Activated T-helper 1 cell treated with anti-CD3 and anti-CD28 coated beads, Interleukin-12 subunit alpha, Interleukin-12 subunit beta, Interleukin-2, Interleukin-4 antibody, amounts not matched to agents 30 ng/mL and 10 ng/mL and 1 ng/mL, durations not matched to agents 14 hours and 24 hours and 36 hours (primary cell): Measurements from ENCODE around the gene SCN4A. TPM values are rescaled to one million over a fixed set of nuclear protein-coding genes. Genes with fewer than 3 reads are reported as not detected.

Experiments
- DNase-seq: peaks from one replicate; pipeline ENCODE4 v3.0.0; 2021; ENCODE audit warnings: low spot score
- H3K27ac Mint-ChIP-seq: one replicate; pipeline ENCODE4 v1.8.0; 2021; ENCODE audit warnings: mild to moderate bottlenecking, mixed read lengths
- H3K27me3 Mint-ChIP-seq: one replicate; pipeline ENCODE4 v1.8.0; 2022; ENCODE audit warnings: mild to moderate bottlenecking, moderate library complexity, mixed read lengths; ENCODE audit not compliant: insufficient read depth
- H3K36me3 Mint-ChIP-seq: one replicate; pipeline ENCODE4 v1.8.0; 2021; ENCODE audit warnings: low read depth, mixed read lengths
- H3K4me1 Mint-ChIP-seq: one replicate; pipeline ENCODE4 v1.8.0; 2021; ENCODE audit warnings: low read depth, mixed read lengths
- H3K4me3 Mint-ChIP-seq: one replicate; pipeline ENCODE4 v1.8.0; 2021; ENCODE audit warnings: mild to moderate bottlenecking, moderate library complexity, mixed read lengths
- H3K9me3 Mint-ChIP-seq: one replicate; pipeline ENCODE4 v1.8.0; 2021; ENCODE audit warnings: mixed read lengths
- intact Hi-C: fragments of 100-400 bp; cut with micrococcal nuclease; formaldehyde crosslinking; loops from one replicate; pipeline ENCODE4 v1.15.1; 2024
- total RNA-seq: library from RNA; stranded (reverse); gene quantifications from 2 replicates; pipeline ENCODE4 v1.2.3, GENCODE V29; 2022

The SCN4A gene
- total RNA-seq, 1 donor from 2014 or later, result 0.13 TPM

GRCh38 chr17:63973247-63973646, 529 bp upstream of the SCN4A start:
- H3K4me1 Mint-ChIP-seq, result no peaks in the 10 kb centered on the region
- no peaks in the 10 kb centered on the region for H3K36me3 Mint-ChIP-seq
- peaks cover 18% of the 10 kb centered on the region for H3K27me3 Mint-ChIP-seq
- no peak for DNase-seq
- intact Hi-C loops, result no loop called here
- H3K4me3 Mint-ChIP-seq, result no peak overlapping the region
- no peaks in the 10 kb centered on the region for H3K9me3 Mint-ChIP-seq
- no peak overlapping the region for H3K27ac Mint-ChIP-seq

- no peak for DNase-seq
- intact Hi-C loops, result no loop called here
- Mint-ChIP-seq H3K27me3 (peaks cover 15% of the 10 kb centered on the region), H3K27ac (no peak overlapping the region), H3K4me3 (no peak overlapping the region), H3K9me3 (no peaks in the 10 kb centered on the region), H3K4me1 (peaks cover 6% of the 10 kb centered on the region), H3K36me3 (no peaks in the 10 kb centered on the region)
These were observed 3.4 kb downstream of the SCN4A start for GRCh38 chr17:63969278-63969677.

DNA sequence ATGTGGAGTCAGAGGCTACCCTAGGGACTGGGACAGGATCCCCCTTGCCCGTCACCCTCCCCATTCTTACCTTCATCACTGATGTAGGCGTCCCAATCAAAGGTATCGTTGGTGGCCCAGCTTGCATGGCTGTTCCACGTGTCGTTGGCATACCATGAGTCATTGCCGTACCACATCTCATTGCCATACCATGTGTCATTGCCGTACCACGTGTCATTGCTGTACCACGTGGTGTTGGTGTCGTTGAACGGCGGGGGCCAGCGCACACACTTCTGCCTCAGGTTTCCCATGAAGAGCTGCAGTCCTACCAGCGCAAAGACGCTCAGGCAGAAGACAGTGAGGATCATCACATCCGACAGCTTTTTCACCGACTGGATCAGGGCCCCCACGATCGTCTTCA, 4.8 kb downstream of the SCN4A start:
- Mint-ChIP-seq H3K36me3 (no peaks in the 10 kb centered on the region), H3K27ac (no peak overlapping the region), H3K9me3 (no peaks in the 10 kb centered on the region), H3K27me3 (peaks cover 15% of the 10 kb centered on the region), H3K4me3 (no peak overlapping the region), H3K4me1 (peaks cover 6% of the 10 kb centered on the region)
- intact Hi-C loops, result loop anchor here (1.0 kb wide), 1 partner anchor 17 kb away; no protein-coding TSS in a partner anchor
- DNase-seq, result no peak

DNA sequence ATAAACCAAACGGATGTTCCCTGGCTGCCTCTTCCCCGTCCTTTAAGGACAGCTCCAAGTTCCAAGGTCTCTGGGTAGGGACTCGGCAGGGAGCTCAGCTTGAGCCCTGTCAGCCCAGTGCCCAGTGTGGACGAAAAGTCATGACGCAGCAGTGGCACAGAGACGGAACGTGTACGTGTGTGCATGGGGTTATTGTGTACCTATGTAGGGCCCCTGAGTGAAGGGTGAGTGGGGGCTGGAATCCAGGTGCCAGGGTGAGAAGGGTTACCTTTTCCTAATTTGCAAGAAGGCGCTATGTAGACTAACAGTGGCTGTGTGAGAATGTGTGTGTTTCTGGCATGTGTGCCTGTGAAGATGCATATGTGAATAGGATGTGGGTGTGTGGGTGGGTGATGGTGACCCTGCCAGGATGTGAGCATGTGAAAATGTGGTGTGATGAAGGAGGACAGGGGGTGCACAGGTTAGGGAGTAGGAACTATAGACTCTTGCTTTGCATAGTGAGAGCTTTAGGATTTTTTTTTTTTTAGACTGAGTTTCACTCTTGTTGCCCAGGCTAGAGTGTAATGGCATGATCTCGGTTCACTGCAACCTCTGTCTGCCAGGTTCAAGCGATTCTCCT, 6.0 kb downstream of the SCN4A start:
- Mint-ChIP-seq H3K9me3 (no peaks in the 10 kb centered on the region), H3K4me1 (peaks cover 6% of the 10 kb centered on the region), H3K36me3 (no peaks in the 10 kb centered on the region), H3K27me3 (peaks cover 15% of the 10 kb centered on the region), H3K27ac (no peak overlapping the region), H3K4me3 (no peak overlapping the region)
- DNase-seq, result no peak
- intact Hi-C loops, result loop anchor here (1.0 kb wide), 1 partner anchor 19 kb away; no protein-coding TSS in a partner anchor

- H3K9me3 Mint-ChIP-seq, result no peaks in the 10 kb centered on the region
- no peak overlapping the region for H3K27ac Mint-ChIP-seq
- H3K4me3 Mint-ChIP-seq, result no peak overlapping the region
- peaks cover 2% of the 10 kb centered on the region for H3K27me3 Mint-ChIP-seq
- no peak for DNase-seq
- H3K36me3 Mint-ChIP-seq, result no peaks in the 10 kb centered on the region
- intact Hi-C loops, result no loop called here
- H3K4me1 Mint-ChIP-seq, result peaks cover 6% of the 10 kb centered on the region
These were observed 9.6 kb downstream of the SCN4A start for GRCh38 chr17:63963123-63963522.

- DNase-seq, result no peak
- H3K9me3 Mint-ChIP-seq, result no peaks in the 10 kb centered on the region
- peaks cover 6% of the 10 kb centered on the region for H3K4me1 Mint-ChIP-seq
- H3K4me3 Mint-ChIP-seq, result no peak overlapping the region
- peaks cover 2% of the 10 kb centered on the region for H3K27me3 Mint-ChIP-seq
- no peaks in the 10 kb centered on the region for H3K36me3 Mint-ChIP-seq
- intact Hi-C loops, result no loop called here
- H3K27ac Mint-ChIP-seq, result no peak overlapping the region
These were observed 10.4 kb downstream of the SCN4A start for GRCh38 chr17:63962298-63962744.

DNA sequence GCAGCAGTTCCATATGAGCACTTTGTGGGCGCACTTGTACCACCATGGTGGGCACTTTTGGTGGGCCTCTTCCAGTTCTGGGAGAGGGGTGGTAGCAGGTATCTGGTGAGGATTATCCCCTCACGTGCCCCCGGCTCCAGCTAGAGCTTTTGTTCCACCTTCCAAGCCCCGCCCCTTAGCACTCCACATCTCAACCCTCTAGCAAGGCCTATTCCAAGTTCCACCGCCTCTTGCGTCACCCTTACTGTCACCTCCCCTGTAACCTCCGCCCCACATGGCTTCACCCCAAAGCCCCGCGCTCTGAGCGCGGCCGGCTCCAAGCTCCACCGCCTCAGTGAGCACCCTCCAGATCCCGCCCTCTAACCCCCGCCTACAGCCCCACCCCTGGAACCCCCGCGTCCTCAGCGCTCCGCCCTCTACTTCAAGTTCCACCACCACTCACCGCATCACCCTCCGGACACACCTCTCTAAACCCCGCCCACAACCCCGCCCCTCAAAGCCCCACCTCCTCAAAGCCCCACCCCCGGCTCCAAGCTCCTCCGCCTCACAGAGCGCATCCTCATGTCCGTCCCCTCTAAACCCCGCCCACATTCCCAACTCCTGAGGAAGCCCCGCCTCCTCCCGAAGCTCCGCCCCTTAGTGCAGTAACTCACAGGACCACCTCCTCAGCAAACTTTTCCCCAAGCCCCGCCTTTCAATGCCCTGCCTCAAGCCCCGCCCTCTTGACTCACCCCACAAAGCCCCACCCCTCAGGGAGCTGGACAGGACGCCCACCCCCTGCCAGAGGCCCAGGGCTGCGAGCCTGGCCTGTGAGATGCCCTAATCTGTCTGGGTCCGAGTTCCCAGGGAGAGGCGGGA, 11.1 kb downstream of the SCN4A start:
- Mint-ChIP-seq H3K27me3 (peaks cover 1% of the 10 kb centered on the region), H3K9me3 (no peaks in the 10 kb centered on the region), H3K36me3 (no peaks in the 10 kb centered on the region), H3K4me1 (peaks cover 1% of the 10 kb centered on the region), H3K4me3 (peak overlapping the region; percentile 45), H3K27ac (no peak overlapping the region)
- intact Hi-C loops, result loop anchor here (1.0 kb wide), 1 partner anchor 15 kb away; no protein-coding TSS in a partner anchor
- DNase-seq, result peak; percentile 20

DNA sequence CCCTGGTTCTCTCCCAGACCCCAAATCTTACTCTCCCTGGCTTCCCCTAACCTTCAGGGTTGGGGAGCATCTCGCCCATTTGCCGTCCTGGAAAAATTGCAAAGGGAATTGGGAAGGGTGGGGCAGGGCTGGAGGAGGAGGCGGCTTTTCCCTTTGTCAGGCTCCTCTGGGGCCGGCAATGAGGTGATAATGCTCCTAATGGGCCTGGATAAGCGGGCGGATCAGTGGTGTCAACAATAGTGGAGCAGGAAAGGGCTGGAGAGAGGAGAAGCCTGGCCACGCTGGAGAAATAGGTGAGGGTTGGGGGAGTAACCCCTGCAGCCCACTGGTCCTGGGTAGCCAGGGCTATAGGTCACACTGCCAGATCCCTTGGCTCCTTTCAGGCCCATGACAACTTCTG, 12.3 kb downstream of the SCN4A start:
- intact Hi-C loops, result no loop called here
- H3K36me3 Mint-ChIP-seq, result no peaks in the 10 kb centered on the region
- H3K4me3 Mint-ChIP-seq, result no peak overlapping the region
- H3K4me1 Mint-ChIP-seq, result no peaks in the 10 kb centered on the region
- no peaks in the 10 kb centered on the region for H3K9me3 Mint-ChIP-seq
- peaks cover 1% of the 10 kb centered on the region for H3K27me3 Mint-ChIP-seq
- no peak for DNase-seq
- H3K27ac Mint-ChIP-seq, result no peak overlapping the region

- Mint-ChIP-seq H3K4me3 (no peak overlapping the region), H3K27ac (no peak overlapping the region), H3K36me3 (no peaks in the 10 kb centered on the region), H3K4me1 (peaks cover 3% of the 10 kb centered on the region), H3K9me3 (no peaks in the 10 kb centered on the region), H3K27me3 (peaks cover 1% of the 10 kb centered on the region)
- intact Hi-C loops, result no loop called here
- no peak for DNase-seq
These were observed 12.7 kb downstream of the SCN4A start for GRCh38 chr17:63960006-63960405.

GRCh38 chr17:63956296-63956920, 16.3 kb downstream of the SCN4A start:
- Mint-ChIP-seq H3K36me3 (no peaks in the 10 kb centered on the region), H3K9me3 (no peaks in the 10 kb centered on the region), H3K4me1 (peaks cover 15% of the 10 kb centered on the region), H3K4me3 (no peak overlapping the region), H3K27me3 (peaks cover 1% of the 10 kb centered on the region), H3K27ac (peak overlapping the region; percentile 52)
- intact Hi-C loops, result no loop called here
- no peak for DNase-seq

GRCh38 chr17:63955791-63956190, 16.9 kb downstream of the SCN4A start:
- Mint-ChIP-seq H3K4me3 (no peak overlapping the region), H3K36me3 (no peaks in the 10 kb centered on the region), H3K4me1 (peaks cover 15% of the 10 kb centered on the region), H3K9me3 (no peaks in the 10 kb centered on the region), H3K27ac (peak overlapping the region; percentile 67), H3K27me3 (peaks cover 1% of the 10 kb centered on the region)
- no peak for DNase-seq
- intact Hi-C loops, result no loop called here

DNA sequence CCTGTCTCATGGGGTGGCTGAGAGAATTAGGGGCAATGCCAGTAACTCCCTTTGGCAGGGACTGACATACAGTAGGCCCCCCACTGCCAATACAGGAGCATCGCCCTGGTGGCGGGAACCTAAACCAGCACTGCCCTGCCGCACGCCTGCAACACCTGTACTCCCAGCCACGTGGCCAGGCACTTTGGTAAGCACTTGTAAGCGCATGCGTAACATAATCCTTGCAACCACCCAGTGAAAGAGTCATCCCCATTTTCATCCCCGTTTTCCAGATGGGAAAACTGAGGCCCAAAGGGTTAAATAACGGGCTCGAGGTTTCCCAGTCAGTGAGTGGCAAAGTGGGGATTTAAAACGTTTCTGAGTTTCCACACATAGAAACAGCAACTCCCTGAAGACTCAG, 17.5 kb downstream of the SCN4A start:
- Mint-ChIP-seq H3K9me3 (no peaks in the 10 kb centered on the region), H3K4me3 (no peak overlapping the region), H3K27me3 (peaks cover 1% of the 10 kb centered on the region), H3K36me3 (no peaks in the 10 kb centered on the region), H3K27ac (no peak overlapping the region), H3K4me1 (peaks cover 15% of the 10 kb centered on the region)
- no peak for DNase-seq
- intact Hi-C loops, result no loop called here
